Caco-2 (cell line): ENCODE results near the gene HS3ST3B1. TPM values are rescaled to one million over a fixed set of nuclear protein-coding genes. Genes with fewer than 3 reads are reported as not detected.
A peak's percentile ranks its signal among the peaks of the same experiment; 100 is the strongest.

Experiments used
- BruUV-seq: library from RNA; stranded (reverse); fragments of 400-500 nt; replicated peaks from 2 replicates; lab custom pipeline; 2021; lab: Mats Ljungman, UMichigan
- CTCF ChIA-PET: fragments of 300-600 bp; sonication (Branson Sonifier 250); formaldehyde crosslinking; loops from one replicate; lab custom pipeline; 2022; ENCODE audit warnings: antibody characterized with exemption; lab: Charles Lee
- POLR2A ChIA-PET: fragments of 300-600 bp; sonication (Branson Sonifier 250); formaldehyde crosslinking; loops from one replicate; lab custom pipeline; 2022; ENCODE audit warnings: antibody characterized with exemption; lab: Charles Lee
- DNase-seq, 2 experiments: peaks; one replicate each; pipeline versions ENCODE4 v3.0.0 to v3.0.0-alpha.2; 2020 to 2022
- H3K27me3 ChIP-seq: replicated peaks from 2 replicates; pipeline ENCODE4 v1.6.0; 2011; ENCODE audit warnings: low read length; ENCODE audit not compliant: control insufficient read depth, insufficient read depth
- H3K36me3 ChIP-seq: 2 replicates; pipeline ENCODE4 v1.5.1; 2011; ENCODE audit warnings: low read length; ENCODE audit not compliant: control insufficient read depth, insufficient read depth
- H3K4me1 ChIP-seq: fragments of 250-450 bp; sonication (Bioruptor Pico); 2 replicates; pipeline ENCODE4 v1.5.1; 2020; ENCODE audit warnings: mild to moderate bottlenecking
- H3K4me3 ChIP-seq: 2 replicates; pipeline ENCODE4 v1.5.1; 2011; ENCODE audit warnings: low read depth, mild to moderate bottlenecking, control low read depth, low read length
- H3K9me3 ChIP-seq: fragments of 250-450 bp; sonication (Bioruptor Pico); 2 replicates; pipeline ENCODE4 v1.5.1; 2020; ENCODE audit warnings: mild to moderate bottlenecking, moderate library complexity
- H3K27ac Mint-ChIP-seq: one replicate; pipeline ENCODE4 v1.8.0; 2022; ENCODE audit warnings: mixed read lengths; ENCODE audit not compliant: unreplicated experiment
- H3K27me3 Mint-ChIP-seq: one replicate; pipeline ENCODE4 v1.8.0; 2022; ENCODE audit warnings: mixed read lengths; ENCODE audit not compliant: insufficient read depth, unreplicated experiment
- H3K36me3 Mint-ChIP-seq: one replicate; pipeline ENCODE4 v1.8.0; 2022; ENCODE audit warnings: mild to moderate bottlenecking, mixed read lengths; ENCODE audit not compliant: insufficient read depth, unreplicated experiment
- H3K4me1 Mint-ChIP-seq: one replicate; pipeline ENCODE4 v1.8.0; 2022; ENCODE audit warnings: low read depth, mixed read lengths; ENCODE audit not compliant: unreplicated experiment
- H3K4me3 Mint-ChIP-seq: one replicate; pipeline ENCODE4 v1.8.0; 2022; ENCODE audit warnings: mild to moderate bottlenecking, moderate library complexity, mixed read lengths; ENCODE audit not compliant: unreplicated experiment
- H3K9me3 Mint-ChIP-seq: one replicate; pipeline ENCODE4 v1.8.0; 2022; ENCODE audit warnings: mixed read lengths; ENCODE audit not compliant: unreplicated experiment
- intact Hi-C: fragments of 100-400 bp; cut with micrococcal nuclease; formaldehyde crosslinking; loops from one replicate; pipeline ENCODE4 v1.10.0; 2022; ENCODE audit not compliant: unreplicated experiment
- total RNA-seq: library from RNA; stranded (reverse); gene quantifications from 2 replicates; pipeline ENCODE4 v1.2.3, GENCODE V29; 2022
- TF ChIP-seq, protein P1 (sequence below), 2 experiments: fragments of 200-600 bp in 1 of 2; IDR thresholded peaks; 1 replicate in 1 of 2; 2 replicates in 1 of 2; pipeline versions ENCODE4 v1.5.1 to v1.8.0; 2011 to 2022; ENCODE audit warnings: antibody characterized with exemption in 1 of 2, control low read depth in 1 of 2, inconsistent platforms in 1 of 2, low read depth in 1 of 2, low read length in 1 of 2, mild to moderate bottlenecking in 1 of 2, moderate library complexity in 1 of 2; ENCODE audit not compliant: insufficient read depth in 1 of 2, severe bottlenecking in 1 of 2, unreplicated experiment in 1 of 2

Gene HS3ST3B1
- total RNA-seq, 1 experiment from 2014 or later = 1.9 TPM

DNA sequence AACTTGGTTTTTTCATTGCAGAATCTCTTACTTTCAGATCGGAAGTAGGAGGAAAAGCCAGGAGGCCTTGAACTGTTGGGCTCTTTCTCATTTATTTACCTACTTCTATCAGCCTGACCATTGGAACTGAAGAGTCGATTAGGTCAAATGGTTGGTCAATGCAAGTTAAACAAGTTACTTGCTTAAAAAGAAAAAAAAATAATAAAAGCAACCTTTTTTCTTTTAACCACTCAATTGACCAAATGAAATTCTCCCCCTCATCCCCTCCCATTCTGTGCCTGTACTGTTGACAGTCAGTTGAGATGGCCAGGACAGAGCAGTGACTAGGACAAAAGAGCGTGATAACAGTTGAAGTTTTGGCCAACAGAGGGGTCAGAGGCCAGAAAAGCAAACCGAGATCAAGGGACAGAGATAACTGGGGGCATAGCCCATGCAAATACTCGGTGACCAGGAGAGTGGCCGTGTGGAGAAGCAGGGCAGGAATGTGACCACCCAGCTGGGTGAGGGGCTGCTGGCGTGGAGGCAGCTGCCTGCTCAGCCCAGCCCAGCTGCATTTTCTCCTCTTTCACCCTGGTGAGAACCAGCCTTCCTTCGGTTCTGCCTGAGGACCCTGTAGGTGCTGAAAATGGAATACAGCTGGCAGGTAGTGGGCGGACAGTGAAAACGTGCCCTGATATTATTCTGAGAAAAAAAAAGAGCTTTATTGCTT, 72.2 kb downstream of the HS3ST3B1 start:
- ChIA-PET CTCF (no interaction called here), POLR2A (interaction anchor here (0.7 kb wide), 1 partner anchor 32 kb away, joined by 5 read pairs; no protein-coding TSS in a partner anchor)
- peak; percentile 62 to 72 for DNase-seq
- Histone ChIP-seq H3K36me3 (no peaks in the 10 kb centered on the region), H3K9me3 (no peaks in the 10 kb centered on the region), H3K4me3 (no peak overlapping the region), H3K4me1 (0 out of 2 replicates have a peak, but pooled peaks cover 8% of the 10 kb centered on the region), H3K27me3 (no peaks in the 10 kb centered on the region)
- TF ChIP-seq, protein P1, sequence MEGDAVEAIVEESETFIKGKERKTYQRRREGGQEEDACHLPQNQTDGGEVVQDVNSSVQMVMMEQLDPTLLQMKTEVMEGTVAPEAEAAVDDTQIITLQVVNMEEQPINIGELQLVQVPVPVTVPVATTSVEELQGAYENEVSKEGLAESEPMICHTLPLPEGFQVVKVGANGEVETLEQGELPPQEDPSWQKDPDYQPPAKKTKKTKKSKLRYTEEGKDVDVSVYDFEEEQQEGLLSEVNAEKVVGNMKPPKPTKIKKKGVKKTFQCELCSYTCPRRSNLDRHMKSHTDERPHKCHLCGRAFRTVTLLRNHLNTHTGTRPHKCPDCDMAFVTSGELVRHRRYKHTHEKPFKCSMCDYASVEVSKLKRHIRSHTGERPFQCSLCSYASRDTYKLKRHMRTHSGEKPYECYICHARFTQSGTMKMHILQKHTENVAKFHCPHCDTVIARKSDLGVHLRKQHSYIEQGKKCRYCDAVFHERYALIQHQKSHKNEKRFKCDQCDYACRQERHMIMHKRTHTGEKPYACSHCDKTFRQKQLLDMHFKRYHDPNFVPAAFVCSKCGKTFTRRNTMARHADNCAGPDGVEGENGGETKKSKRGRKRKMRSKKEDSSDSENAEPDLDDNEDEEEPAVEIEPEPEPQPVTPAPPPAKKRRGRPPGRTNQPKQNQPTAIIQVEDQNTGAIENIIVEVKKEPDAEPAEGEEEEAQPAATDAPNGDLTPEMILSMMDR (IDR thresholded peaks at IDR 0.05; ENCODE audit: insufficient read depth in 1 of 2, low read depth in 1 of 2, low read length in 1 of 2, severe bottlenecking in 1 of 2, unreplicated experiment in 1 of 2) = no peak
- Mint-ChIP-seq H3K27ac (peak overlapping the region; percentile 50), H3K27me3 (no peaks in the 10 kb centered on the region), H3K4me3 (peak overlapping the region; percentile 59), H3K4me1 (peaks cover 15% of the 10 kb centered on the region), H3K36me3 (no peaks in the 10 kb centered on the region), H3K9me3 (no peaks in the 10 kb centered on the region)
- intact Hi-C loops = loop anchor here (10.0 kb wide), 1 partner anchor 68 kb away; the partner anchor contains the start of gene HS3ST3B1
- BruUV-seq = no TSS peak

DNA sequence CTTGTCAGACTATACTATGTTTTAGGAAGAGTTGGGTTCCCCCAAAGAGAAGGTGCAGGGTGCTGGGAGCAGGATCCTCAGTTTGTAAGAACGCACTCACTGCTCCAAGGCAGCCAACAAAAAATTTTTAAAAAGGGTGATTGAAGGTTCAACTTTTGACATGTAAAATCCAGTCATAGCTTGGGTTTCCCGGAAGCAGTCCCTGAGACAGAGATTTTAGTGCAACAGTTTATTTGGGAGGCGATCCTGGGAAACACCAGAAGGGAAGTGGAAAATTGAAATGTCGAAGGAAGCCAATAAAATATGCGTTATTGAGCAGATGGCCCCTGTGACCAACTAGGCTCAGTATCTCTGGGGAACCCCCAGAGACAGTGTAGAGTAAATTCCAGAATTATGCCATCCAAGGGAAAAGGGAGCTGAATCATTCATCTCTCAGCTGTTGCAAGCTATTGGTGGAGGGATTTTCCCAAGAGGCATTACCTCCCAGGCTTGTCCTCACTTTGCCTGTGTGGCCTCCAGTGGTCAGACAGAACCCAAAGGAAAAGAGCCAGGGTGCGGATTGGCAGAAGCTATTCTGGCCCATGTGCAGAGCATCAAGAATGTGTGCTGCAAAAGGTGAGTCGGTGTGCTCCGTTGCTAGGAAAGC, 72.9 kb downstream of the HS3ST3B1 start:
- DNase-seq = no peak
- H3K27ac Mint-ChIP-seq = peak overlapping the region; percentile 50

DNA sequence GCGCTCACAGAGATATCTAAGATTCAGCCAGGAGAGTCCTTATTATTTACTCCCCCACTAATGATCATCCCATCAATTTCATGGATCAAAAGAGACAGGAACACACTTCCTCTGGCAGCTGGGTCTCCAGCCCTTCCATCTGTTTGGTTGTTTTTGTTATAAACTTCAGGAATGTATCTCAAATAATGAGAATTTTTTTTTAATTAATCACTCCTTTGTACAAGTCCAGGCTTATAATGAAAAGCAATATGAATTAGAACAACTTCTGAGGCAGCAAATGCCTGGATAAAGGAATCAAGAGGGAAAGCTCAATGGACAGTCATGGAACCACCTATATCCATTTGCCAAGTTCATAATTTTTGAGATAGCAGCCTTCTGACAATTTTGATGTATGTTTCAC, 73.4 kb downstream of the HS3ST3B1 start:
- 0 out of 2 replicates have a peak, but pooled peaks cover 8% of the 10 kb centered on the region for H3K4me1 ChIP-seq

More for the DNA sequence above, 72.9 kb downstream of the HS3ST3B1 start:
- BruUV-seq = TSS peak; percentile 79
- Histone ChIP-seq H3K27me3 (no peaks in the 10 kb centered on the region), H3K4me3 (no peak overlapping the region), H3K36me3 (no peaks in the 10 kb centered on the region), H3K9me3 (no peaks in the 10 kb centered on the region), H3K4me1 (0 out of 2 replicates have a peak, but pooled peaks cover 8% of the 10 kb centered on the region)
- Mint-ChIP-seq H3K36me3 (no peaks in the 10 kb centered on the region), H3K27me3 (no peaks in the 10 kb centered on the region), H3K4me1 (peaks cover 15% of the 10 kb centered on the region), H3K4me3 (no peak overlapping the region), H3K9me3 (no peaks in the 10 kb centered on the region)
- CTCF ChIA-PET = no interaction called here
- intact Hi-C loops = loop anchor here (10.0 kb wide), 1 partner anchor 69 kb away; the partner anchor contains the start of gene HS3ST3B1
- POLR2A ChIA-PET = no interaction called here
- TF ChIP-seq, protein P1 (IDR thresholded peaks at IDR 0.05; ENCODE audit: insufficient read depth in 1 of 2, low read depth in 1 of 2, low read length in 1 of 2, severe bottlenecking in 1 of 2, unreplicated experiment in 1 of 2) = no peak

More for the DNA sequence above, 73.4 kb downstream of the HS3ST3B1 start:
- Mint-ChIP-seq H3K36me3 (no peaks in the 10 kb centered on the region), H3K27ac (no peak overlapping the region), H3K9me3 (no peaks in the 10 kb centered on the region), H3K4me3 (no peak overlapping the region), H3K4me1 (peaks cover 15% of the 10 kb centered on the region), H3K27me3 (no peaks in the 10 kb centered on the region)
- no peak for DNase-seq
- H3K9me3 ChIP-seq = no peaks in the 10 kb centered on the region
- TF ChIP-seq, protein P1 (IDR thresholded peaks at IDR 0.05; ENCODE audit: insufficient read depth in 1 of 2, low read depth in 1 of 2, low read length in 1 of 2, severe bottlenecking in 1 of 2, unreplicated experiment in 1 of 2) = no peak
- ChIA-PET POLR2A (no interaction called here), CTCF (no interaction called here)
- no peaks in the 10 kb centered on the region for H3K27me3 ChIP-seq
- H3K4me3 ChIP-seq = no peak overlapping the region
- intact Hi-C loops = loop anchor here (10.0 kb wide), 1 partner anchor 69 kb away; the partner anchor contains the start of gene HS3ST3B1
- H3K36me3 ChIP-seq = no peaks in the 10 kb centered on the region
- no TSS peak for BruUV-seq
